IPS-NIHi7 (cell line): ENCODE measurements around the gene ASXL1.

Experiments
- DNase-seq: peaks from one replicate; pipeline ENCODE4 v3.0.0; 2012; ENCODE audit warnings: mixed read lengths; ENCODE audit errors: extremely low spot score

The ASXL1 gene

DNA sequence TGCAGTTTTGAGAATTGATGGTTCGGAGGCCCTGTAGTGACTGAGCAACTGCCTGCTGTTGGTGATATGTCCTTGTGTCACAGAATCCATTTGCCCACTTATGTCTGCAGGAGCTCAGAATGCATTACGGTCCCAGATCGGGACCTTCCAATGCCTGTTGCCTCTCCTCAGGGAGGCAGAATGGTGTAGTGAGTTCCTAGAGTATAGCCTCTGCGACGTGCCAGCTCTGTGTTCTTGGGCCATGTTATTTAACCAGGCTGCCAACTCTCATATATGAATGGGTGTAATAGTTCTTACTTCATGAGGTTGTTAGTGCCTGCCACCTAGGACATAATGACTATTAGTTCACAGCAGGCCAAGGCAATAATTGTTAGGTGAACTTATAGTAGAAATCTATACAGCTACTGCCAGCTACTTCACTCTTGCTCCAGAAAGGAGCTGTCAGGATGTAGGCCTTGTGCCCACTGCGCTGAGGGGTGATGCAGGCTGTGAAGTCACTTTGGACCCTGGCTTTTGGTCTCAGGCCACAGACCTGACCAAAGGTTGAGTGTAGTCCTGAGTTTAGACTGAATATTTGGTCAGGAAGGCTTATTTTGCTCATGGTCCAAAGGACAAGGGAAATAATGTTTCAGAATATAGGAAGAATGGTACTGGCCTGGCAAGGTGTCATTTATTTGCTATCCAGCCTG, 82.1 kb downstream of the ASXL1 start:
- no peak for DNase-seq

GRCh38 chr20:32440758-32441078, 82.6 kb downstream of the ASXL1 start:
- DNase-seq: no peak

DNA sequence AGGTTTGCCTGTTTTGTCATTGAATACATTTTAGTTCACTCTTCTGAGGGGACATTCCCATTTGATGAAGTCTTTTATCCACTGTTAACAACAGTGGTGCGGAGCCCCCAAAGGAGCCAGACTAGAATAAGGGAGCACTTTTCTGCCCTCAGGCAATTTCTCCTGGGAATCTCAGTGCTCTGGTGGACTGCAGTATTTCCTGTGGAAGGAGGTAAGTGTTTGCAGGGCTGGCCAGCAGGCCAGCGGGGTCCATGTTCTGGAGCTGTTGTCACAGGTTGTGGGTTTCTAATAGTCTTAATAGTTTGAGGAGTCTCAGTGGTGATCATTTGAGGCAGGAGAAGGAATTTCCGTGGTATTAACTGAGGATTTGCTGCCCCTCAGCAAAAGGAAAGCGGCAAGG, 83.5 kb downstream of the ASXL1 start:
- DNase-seq: no peak

DNA sequence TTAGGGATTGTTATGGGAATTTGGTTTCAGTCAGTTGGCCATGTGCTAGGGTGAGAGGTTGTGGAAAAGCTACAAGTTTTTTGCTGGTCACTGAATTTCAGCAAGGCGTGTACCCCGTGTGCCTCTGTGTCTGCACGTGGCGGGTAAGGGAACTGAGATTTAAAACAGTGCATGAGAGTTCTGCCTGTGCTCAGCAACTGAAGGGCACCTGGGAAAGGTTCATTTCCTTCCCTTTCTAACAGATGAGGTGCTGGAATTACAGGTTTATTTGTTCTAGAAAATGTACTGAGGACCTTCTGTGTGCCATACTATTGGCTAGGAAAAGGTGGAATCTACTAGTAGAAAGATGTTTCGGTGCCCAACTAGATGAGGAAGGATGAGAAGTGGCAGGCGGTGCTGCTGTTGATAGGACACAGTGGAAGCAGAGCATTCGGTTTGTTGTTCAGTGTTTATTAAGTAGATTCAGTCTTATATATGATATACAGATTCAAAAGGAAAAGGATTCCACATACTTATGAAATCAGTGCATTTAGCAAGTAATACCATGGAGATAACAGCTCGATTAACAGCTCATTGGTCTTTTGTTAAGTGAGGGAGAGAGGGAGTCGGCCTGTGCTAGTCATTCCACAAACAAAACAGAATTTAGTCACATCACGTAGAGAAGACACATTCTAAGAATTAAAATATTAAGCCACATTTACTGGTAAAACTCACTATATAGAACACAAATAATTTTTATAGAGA, 84.7 kb downstream of the ASXL1 start:
- no peak for DNase-seq

DNA sequence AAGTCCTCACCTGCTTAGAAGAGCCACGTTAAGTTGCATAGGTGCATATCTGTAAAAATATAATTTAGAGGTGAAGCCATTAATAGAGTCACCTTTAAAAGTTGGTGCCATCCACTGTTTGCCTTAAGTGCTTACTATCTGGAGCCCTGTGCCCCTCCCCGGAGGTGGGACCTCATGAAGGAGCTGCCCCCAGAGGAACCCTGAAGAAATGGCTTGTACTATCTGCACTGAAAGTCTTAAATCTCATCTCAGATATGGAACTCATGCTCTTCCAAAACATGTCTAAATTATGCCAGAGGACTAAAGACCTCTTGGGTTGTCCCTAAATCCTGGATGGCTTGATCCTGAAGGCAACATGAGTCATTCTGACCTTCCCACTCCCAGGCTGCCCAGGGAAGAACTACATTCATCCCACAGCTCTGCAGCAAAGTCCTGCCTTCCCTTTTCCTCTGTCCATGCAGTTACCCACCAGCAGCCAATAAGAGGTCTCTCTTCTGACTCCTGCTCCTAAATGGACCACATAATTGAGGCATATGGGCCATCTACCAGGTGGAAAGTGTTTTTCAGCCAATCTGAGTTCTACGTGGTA, 85.3 kb downstream of the ASXL1 start:
- no peak for DNase-seq

DNA sequence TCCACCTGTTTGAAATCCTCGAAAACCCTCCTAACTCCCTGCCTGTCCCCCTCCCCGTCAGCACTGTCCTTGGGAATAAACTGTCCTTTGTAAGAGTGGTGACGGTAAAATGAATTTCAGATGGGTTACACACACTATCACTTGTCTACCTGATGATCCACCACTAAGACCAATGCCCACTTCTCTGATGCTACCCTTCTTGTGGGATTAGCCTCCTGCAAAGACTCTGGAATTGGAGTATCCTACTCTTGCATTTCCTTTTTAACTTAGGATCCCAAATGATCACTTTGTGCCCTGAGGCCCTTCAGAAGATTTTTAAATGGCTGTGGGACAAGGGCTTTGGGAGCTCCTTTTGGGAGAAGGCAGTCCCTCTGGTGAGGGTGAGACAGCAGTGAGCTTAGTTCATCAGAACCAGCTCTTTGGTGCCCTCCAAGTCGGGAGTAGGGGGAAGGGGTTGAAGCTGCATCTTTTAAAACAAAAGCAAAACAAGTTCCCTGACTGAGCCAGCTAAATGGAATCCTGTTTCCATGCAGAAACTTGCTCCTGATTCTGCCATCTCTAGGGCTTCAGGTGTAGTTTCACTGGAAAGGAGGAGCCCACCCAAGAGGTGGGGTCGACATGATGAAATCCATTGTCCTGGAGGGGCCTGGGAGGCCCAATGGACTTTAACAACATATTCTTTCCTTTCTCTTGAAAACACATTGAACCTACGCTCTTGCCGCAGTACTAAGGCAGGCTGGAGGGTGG, 86.5 kb downstream of the ASXL1 start:
- DNase-seq: no peak

DNA sequence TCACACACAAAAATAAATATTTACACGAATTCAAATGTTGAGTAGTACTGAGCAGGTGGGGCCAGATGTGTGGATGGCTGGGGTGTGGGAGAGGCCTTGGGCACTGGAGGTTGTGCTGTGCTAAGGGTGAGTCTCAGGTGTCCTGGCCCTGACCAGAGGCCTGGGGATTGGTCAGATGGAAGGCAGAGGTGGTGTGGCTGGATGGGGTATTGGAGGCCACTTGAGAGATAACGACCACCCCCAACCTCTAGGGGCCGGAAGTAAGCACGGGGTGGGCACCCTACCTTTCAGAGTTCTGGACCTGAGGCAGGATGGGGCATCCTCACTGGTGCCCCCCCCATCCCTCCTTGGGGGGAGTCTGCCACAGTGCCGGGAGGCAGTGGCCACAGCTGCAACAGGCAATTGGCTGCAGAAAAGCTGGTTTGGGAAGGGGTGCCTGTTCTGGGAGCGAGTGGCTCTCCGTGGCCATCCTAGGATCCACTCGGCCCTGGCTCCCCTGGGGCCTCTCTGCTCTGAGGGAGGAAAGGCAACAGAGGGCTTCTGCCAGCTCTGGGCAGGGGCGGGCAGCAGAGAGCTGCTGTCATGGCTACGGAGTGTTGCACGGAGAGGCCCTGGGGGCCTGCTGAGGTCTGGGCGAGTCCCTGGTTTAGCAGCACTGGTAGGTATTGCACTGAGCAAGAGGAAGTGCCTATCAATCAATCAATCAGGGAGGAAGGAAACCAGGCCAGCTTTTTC, 87.6 kb downstream of the ASXL1 start:
- DNase-seq: no peak

DNA sequence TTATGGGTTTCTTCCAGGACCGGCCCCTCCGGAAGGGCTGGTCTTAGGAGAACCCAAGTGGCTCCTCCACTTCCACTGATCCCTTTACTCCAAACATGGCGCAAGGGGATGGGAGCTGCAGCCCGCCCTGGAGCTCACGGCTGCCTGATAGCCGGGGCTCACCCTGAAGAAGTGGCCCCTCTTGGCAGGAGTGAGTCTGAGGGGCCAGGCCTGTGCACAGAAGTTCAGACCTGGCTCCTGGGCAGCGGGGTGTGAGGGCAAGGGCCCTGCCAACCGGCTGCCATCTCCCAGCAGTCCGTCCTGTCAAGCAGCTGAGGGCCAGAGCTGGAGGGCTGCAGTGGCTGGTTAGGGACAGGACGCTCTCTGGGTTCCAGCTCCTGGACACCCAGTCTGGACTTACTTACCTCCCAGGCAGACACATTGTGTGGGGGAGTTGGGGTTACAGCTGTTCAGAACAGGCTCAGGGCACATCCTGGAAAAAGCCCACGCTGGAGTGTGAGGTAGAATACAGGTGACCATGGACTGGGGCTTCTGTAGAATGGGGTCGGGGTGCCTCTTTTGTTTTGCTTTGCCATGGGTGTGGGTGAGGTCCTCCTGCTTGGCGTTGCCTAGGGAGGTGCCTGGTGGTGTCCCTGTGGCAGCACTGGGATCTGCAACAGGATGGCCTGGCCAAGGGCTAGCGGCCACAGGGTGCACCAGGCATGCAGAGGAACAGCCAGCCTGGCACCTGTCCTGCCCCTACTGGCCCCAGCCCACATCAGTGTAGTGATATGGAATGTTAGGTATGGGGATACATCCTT, 88.4 kb downstream of the ASXL1 start:
- no peak for DNase-seq

DNA sequence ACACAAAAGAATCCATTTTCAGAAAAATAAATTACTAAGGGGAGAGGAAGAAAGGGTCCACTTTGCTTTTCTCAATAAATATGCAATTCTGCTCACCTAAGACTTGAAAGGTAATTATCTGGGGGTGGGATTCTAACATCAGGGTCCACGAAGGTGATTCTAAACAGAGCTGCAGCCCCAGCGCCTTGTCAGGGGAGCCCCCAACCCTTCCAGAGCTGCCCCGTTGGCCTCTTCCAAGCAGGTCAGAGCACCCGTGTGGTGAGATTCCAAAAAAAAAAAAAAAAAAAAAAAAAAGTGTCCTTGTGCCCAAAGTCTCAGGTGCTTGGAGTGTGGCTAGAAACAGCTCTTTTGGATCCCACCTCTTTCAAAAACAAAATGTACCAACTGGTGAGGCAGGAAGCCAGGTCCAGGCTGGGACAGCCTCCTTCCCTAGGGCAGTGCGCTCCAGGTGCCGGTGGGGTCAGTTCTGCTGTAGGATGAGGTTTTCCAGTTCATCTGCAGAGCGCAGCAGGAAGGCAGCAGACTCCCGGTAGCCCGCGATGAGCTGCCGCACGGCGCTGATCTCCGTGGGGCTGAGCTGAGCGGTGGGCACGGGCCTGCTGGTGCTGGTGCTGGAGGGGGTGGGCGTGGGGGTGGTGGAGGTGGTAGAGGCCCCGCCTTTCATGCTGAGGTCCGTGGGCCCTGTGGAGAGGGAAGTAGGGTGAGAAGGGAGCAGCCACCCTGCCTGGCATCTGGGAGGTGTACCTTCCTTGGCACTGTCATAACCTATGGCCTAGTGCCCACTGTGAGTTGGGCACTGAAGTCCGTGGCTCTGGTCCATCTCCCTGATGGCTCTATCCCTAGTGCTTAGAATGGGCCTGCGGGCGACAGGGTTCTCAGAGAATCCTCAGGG, 89.3 kb downstream of the ASXL1 start:
- DNase-seq: no peak

DNA sequence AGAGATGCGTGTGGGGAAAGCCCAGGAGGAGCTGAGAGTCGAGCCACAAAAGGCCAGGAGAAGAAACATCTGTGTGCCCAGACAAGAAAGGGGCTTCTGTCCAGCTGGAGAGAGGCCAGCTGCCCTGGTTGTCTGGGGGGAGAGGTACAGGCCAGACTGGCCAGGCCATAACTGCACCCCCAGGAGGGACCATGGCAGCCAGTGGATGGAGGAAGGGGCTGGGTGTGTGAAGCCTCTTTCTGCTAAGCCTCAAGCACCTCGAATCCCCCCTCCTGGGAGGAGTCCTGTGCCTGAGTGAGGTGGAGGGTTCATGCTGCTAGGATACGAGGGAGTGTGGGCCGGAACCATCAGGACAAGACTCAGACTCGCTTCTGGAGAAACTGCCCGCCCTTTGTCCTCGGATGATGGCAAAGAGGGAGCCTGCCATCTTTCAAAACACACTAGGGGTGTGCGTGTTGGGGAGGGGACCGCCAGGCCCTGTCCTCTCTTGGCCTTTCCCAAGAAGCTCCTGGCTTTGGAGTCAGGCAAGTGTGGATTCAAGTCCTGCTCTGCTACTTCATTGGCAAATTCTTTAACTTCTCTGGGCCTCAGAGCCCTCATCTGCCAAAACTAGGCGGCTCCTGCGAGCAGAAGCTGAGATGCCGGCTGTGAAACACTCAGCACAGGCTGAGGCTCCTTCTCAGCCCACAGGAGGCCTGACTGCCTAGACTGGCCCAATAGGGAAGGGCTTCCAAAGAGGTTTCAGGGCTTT, 90.3 kb downstream of the ASXL1 start:
- no peak for DNase-seq

DNA sequence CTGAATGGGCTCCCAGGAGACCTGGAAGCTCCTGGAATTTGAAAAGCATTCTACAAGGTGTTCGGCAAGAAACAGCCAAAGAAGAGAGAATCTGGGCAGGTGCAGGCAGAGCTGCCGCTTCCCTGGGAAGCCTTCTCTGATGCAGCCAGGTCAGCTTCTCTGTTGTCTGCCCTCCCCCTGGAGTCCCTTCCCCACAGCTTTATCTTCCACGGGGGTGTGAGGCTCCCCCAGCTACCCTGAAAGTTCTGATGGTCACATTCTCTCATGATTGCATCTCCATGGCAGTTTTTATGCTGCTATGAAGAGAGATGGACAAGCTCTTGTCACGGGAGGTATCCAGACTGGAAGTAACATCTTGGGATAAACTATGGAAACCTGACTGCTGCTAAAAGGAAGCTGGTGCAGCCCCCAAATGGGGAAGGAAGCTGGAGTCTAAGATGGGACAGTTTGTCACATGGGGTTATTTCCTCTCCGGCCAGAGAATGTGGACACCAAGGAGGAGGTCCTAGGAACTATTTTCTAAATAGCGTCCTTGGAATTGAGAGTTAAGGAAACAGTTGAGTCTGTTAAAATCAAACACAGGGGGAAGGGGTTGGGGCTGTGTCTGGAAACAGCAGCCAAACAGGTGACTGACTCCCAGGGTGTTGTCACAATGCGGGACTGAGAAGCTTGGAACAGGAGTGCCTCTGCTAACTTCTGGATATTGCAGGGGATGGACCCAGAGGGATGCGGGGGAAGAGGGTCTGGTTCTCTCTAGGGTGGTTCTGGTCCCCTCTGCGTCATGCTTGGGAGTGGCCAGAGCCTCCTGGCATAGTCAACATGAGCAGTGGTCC, 91.1 kb downstream of the ASXL1 start:
- no peak for DNase-seq

DNA sequence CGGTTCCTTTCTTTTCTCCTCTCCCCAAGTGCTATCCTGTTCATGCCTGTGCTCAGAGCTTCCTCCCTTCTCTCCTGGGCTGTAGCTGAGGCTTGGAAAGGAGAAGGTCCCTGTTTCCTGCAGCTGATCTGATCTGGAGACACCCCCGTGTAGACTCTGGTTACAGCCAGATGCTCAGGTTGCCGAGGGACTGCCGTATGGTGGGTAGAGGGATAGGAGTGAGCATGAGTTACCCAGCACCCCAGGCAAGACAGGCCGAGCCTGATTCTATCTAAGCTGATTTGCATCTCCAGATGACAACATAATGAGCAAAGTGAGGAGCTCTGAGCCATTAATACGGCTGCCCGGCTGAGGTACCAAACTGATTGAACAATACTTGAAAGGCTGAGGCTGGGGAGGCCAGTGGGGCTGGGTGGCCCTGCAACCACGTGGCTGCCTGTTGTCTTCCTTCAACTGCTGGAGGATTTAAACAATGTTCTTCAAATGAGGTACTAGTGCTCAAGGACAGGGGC, 91.8 kb downstream of the ASXL1 start:
- DNase-seq: no peak

DNA sequence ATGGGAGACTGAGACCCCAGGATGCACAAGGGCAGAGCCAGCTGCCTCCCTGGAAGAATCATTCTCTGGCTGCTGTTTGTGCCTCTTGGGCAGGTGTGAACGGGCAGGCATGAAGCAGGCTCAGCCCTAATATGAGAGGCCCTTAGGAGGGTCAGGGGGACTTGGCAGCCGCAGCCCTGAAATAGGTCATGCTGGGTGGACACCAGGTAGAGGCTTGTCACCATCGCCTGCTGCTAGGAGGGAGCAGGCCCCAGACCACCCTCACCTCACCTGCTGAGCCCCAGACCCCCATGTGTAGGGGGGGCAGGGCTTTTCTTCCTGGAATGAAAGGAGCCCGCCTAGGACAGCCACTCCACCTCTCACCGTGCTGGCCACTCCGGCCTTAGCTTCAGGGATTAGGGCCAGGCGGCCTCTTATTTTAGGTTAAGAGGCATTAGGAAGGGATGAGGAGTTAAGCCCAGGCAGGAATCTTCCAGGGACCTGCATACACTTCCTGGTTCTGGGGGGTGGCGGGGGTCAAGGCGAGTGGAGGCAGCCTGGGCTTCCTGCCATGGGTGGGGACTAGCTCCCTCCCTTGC, 92.4 kb downstream of the ASXL1 start:
- no peak for DNase-seq

GRCh38 chr20:32451340-32451681, 93.2 kb downstream of the ASXL1 start:
- DNase-seq: no peak

- DNase-seq: no peak
These were observed 93.7 kb downstream of the ASXL1 start for GRCh38 chr20:32451682-32452461.

DNA sequence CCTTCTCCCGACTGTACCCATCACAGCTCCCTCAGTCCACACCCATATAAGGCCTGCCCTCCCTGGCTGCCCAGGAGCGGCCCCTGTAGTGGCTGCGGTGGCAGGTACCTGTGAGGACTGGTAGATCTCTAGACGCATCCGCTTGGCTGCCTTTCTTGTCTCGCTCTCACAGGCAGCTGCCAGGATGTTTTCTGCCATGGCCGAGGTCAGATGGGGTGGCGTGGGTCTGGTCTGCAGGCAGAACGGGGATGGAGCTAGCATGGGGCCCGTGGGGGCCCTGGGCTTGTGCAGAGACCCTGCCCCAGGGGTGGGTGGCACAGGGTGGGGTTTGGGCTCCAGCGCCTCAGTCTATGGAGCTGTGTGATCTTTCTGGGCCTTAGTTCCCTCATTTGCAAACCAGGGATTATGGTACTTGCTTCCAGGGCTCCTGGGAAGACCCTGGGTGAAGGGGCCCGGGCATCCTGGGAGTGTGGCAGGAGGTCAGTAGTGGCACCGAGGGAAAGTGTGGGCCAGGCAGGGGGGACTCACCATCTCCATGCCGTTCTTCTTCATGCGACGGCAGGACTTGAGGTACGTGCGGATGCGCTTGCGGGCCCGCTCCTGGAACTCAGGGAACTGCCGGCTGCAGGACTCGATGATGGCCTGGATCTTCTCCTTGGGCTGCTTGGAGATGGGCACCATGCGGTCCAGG, 94.8 kb downstream of the ASXL1 start:
- DNase-seq: no peak
